Bronchial epithelial cell (primary cell): Measurements from ENCODE around the gene SLC41A3. TPM values are rescaled to one million over a fixed set of nuclear protein-coding genes. Genes with fewer than 3 reads are reported as not detected.
"Not testable (repeated sequence)": the region's sequence is repeated elsewhere in the genome, so short reads cannot be mapped to it uniquely, and the experiment has no call there.

Experiments used
- DNase-seq: peaks from one replicate; pipeline ENCODE4 v3.0.0-alpha.2; 2010; ENCODE audit warnings: low read depth
- FAIRE-seq: peaks from 2 replicates; lab custom pipeline; 2011; peaks lifted over from hg19 to GRCh38; lab: Jason Lieb, UNC
- H3K27me3 ChIP-seq: 2 replicates; pipeline ENCODE4 v1.5.1; 2011; ENCODE audit warnings: low read length; ENCODE audit not compliant: control insufficient read depth, insufficient read depth
- H3K36me3 ChIP-seq: 2 replicates; pipeline ENCODE4 v1.5.1; 2011; ENCODE audit warnings: low read length; ENCODE audit not compliant: control insufficient read depth, insufficient read depth
- H3K4me3 ChIP-seq: 2 replicates; pipeline ENCODE4 v1.5.1; 2011; ENCODE audit warnings: mild to moderate bottlenecking, low read depth, low read length, control low read depth
- total RNA-seq: library from RNA; depleted of rRNA; stranded (reverse); fragments of >200 nt; gene quantifications from 2 replicates; pipeline ENCODE4 v1.2.1, GENCODE V29; 2014
- TF ChIP-seq, protein P1 (sequence below): IDR thresholded peaks from 2 replicates; pipeline ENCODE4 v1.5.1; 2011; ENCODE audit warnings: mild to moderate bottlenecking, moderate library complexity, low read length, control low read depth, inconsistent platforms; ENCODE audit not compliant: insufficient read depth, severe bottlenecking

SLC41A3 gene
- total RNA-seq, 1 donor from 2014 or later: 61.6 TPM

DNA sequence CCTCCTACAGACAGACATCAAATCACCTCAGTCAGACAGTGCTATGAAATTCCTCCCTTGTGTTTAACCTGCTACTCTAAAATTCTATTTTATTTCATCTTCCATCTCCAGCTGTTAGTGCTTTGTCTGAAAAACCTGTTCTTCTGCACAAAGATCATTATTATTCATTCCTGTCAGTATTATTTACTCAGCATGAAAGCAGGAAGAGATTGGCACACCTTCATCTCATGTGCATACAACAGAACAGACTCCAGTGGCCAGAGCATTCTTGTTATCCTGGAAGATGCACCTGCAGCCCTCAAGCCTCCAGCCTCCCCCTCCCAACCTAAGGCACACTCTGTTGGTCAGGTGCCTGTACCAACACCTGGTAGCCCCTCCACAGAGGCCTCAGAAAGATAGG is 116.8 kb downstream of the SLC41A3 start:
- TF ChIP-seq, protein P1, sequence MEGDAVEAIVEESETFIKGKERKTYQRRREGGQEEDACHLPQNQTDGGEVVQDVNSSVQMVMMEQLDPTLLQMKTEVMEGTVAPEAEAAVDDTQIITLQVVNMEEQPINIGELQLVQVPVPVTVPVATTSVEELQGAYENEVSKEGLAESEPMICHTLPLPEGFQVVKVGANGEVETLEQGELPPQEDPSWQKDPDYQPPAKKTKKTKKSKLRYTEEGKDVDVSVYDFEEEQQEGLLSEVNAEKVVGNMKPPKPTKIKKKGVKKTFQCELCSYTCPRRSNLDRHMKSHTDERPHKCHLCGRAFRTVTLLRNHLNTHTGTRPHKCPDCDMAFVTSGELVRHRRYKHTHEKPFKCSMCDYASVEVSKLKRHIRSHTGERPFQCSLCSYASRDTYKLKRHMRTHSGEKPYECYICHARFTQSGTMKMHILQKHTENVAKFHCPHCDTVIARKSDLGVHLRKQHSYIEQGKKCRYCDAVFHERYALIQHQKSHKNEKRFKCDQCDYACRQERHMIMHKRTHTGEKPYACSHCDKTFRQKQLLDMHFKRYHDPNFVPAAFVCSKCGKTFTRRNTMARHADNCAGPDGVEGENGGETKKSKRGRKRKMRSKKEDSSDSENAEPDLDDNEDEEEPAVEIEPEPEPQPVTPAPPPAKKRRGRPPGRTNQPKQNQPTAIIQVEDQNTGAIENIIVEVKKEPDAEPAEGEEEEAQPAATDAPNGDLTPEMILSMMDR: no peak
- Histone ChIP-seq H3K4me3 (no peak overlapping the region), H3K36me3 (no peaks in the 10 kb centered on the region), H3K27me3 (peaks cover 8% of the 10 kb centered on the region)
- DNase-seq: peak; percentile 44
- peak; percentile 95 for FAIRE-seq

DNA sequence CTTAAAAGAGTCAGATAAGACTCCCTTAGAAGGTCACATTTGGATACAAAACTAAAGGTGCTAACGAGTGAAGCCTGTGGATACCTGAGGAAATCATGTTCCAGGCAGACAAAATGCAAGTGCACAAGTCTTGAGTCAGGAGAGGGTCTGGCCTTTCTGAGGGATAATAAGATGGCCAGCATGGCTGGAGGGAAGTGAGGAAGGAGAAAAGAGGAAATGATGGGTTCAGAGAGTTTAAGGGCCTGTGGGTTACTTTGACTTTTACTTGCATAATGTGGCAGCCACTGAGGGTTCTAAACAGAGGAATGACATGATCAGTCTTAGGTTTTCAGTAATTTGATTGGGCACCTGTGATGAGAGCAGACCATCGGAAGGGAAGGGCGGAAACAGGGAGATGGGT is 118.4 kb downstream of the SLC41A3 start:
- no peak overlapping the region for H3K4me3 ChIP-seq
- DNase-seq (no peak), FAIRE-seq (no peak)
- no peaks in the 10 kb centered on the region for H3K36me3 ChIP-seq
- H3K27me3 ChIP-seq: peaks cover 2% of the 10 kb centered on the region
- TF ChIP-seq, protein P1: no peak

DNA sequence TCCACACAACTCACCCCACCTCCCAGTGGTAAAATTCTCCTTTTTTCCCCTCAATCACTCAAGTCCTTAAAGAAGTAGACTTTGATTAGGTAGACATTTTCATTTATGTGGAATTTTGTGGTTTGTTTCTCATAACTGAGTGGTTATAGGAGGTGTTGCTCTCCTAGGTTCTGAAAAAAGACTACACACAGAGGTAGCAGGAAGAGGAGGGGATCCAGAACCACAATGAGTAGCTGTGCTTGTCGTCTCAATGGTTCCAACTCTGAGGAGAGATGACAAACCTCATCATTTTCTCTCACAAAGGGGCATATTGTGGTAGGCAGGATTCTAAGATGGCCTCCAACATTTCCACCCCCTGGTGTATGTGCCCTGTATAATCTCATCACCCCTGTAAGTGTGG is 120.1 kb downstream of the SLC41A3 start:
- not testable (repeated sequence) for DNase-seq, H3K4me3 ChIP-seq, FAIRE-seq, H3K36me3 ChIP-seq, H3K27me3 ChIP-seq

DNA sequence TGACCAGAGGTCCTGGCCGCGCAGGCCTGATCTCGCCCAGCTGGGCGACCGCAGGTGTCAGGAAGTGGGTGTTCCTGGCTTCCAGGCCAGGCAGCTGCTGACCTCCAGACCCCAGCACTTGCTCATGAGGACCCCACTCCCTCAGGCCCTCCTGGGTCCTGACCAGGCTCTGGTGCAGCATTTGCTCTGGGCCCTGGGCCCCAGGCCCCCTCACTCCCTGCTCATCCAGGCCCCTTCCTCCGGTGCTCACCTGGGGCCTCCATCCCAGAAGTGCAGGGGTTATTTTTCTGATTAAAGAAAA is 122.7 kb downstream of the SLC41A3 start:
- H3K36me3 ChIP-seq: no peaks in the 10 kb centered on the region
- FAIRE-seq (no peak), DNase-seq (no peak)
- TF ChIP-seq, protein P1: no peak
- H3K4me3 ChIP-seq: no peak overlapping the region
- H3K27me3 ChIP-seq: peaks cover 2% of the 10 kb centered on the region

DNA sequence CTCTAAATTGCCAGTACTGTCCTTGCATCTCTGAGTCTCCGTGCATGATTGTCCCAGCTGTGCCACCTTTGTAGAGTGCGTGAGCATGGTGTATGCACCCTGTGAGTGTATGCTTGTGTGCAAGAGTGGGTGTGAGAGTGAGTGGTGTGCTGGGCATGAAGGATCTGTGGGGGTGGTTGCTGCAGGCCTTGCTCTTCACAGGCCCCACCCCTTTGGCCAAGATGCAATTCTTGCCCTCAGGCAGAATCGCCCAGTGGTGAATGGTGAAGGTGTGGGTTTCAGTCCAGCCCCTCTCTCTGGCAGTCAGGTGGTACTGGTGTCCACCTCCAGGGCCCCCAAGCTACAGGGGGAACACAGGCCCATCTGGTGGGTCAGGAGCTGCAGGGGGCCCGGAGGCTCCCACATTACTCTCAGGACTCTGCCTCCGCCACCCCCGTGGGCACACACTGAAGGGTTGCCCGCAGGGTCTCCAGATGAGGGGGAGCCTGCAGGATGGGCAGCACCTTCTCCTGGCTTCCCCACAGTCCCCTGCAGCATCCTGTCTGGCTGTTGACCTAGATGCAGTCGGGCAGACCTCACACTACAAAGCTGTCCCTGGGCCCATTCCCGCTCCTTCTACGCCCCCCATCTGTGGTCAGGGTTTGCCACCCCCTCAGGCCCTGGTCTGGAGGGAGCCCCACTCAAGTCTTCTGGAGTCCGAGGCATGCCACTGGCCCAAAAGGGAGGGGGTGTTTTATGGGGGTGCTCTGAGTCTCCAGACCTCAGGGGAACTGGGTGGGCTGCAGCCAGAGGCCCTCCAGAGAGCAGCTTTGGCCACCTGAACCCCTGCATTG is 123.3 kb downstream of the SLC41A3 start:
- DNase-seq: no peak
- Histone ChIP-seq H3K27me3 (peaks cover 2% of the 10 kb centered on the region), H3K4me3 (no peak overlapping the region), H3K36me3 (no peaks in the 10 kb centered on the region)
- TF ChIP-seq, protein P1: no peak
- peak; percentile 73 for FAIRE-seq

GRCh38 chr3:125960066-125960424 is 123.9 kb downstream of the SLC41A3 start:
- FAIRE-seq (no peak), DNase-seq (no peak)
- TF ChIP-seq, protein P1: no peak
- Histone ChIP-seq H3K36me3 (no peaks in the 10 kb centered on the region), H3K4me3 (no peak overlapping the region), H3K27me3 (peaks cover 2% of the 10 kb centered on the region)
